HEK293 (cell line): Measurements from ENCODE around the gene KY.

ENCODE experiments used
- CTCF ChIA-PET: fragments of 350-600 bp; formaldehyde crosslinking; extraction: SDS; loops from one replicate; lab custom pipeline; 2021; ENCODE audit warnings: antibody characterized with exemption; lab: Yijun Ruan, JAX
- POLR2A ChIA-PET: fragments of 300-600 bp; formaldehyde crosslinking; extraction: SDS; loops from one replicate; lab custom pipeline; 2020; ENCODE audit warnings: antibody characterized with exemption, inconsistent platforms; lab: Yijun Ruan, JAX
- H3K27ac ChIP-seq: fragments of 200-500 bp; sonication (Bioruptor generic); 2 replicates; pipeline ENCODE4 v1.5.1; 2014; ENCODE audit warnings: low read depth, low read length, control low read depth, inconsistent platforms; ENCODE audit errors: extremely low read depth
- H3K36me3 ChIP-seq, 2 experiments: fragments of 200-500 bp in 1 of 2; sonication (Bioruptor generic) in 1 of 2; 1 replicate in 1 of 2; 2 replicates in 1 of 2; pipeline ENCODE4 v1.5.1; 2014 to 2017; ENCODE audit warnings: inconsistent platforms in 2 of 2, low read length in 2 of 2; ENCODE audit not compliant: control insufficient read depth in 2 of 2, insufficient read depth in 1 of 2
- H3K4me1 ChIP-seq: fragments of 200-500 bp; sonication (Bioruptor generic); 2 replicates; pipeline ENCODE4 v1.5.1; 2014; ENCODE audit warnings: mild to moderate bottlenecking, low read length, inconsistent platforms; ENCODE audit not compliant: control insufficient read depth, insufficient read depth
- H3K4me3 ChIP-seq: 2 replicates; pipeline ENCODE4 v1.5.1; 2011; ENCODE audit warnings: low read depth, mild to moderate bottlenecking, control low read depth, low read length, moderate library complexity
- H3K9me3 ChIP-seq: fragments of 200-500 bp; sonication (Bioruptor generic); 2 replicates; pipeline ENCODE4 v1.5.1; 2014; ENCODE audit warnings: low read depth, low read length, inconsistent platforms; ENCODE audit not compliant: control insufficient read depth, insufficient read depth
- HOXC10 ChIP-seq: sonication (generic); formaldehyde crosslinking; IDR thresholded peaks from 2 replicates; pipeline ENCODE4 v1.8.1; 2023; ENCODE audit warnings: mild to moderate bottlenecking, missing genetic modification reagents
- OSR2 ChIP-seq: fragments of 450-650 bp; formaldehyde crosslinking; IDR thresholded peaks from 2 replicates; pipeline ENCODE4 v1.5.1; 2016; ENCODE audit warnings: missing biosample characterization, missing genetic modification characterization
- PRDM1 ChIP-seq: fragments of 450-650 bp; formaldehyde crosslinking; IDR thresholded peaks from 2 replicates; pipeline ENCODE4; 2016; ENCODE audit warnings: missing biosample characterization, missing genetic modification characterization
- REPIN1 ChIP-seq: fragments of 450-650 bp; formaldehyde crosslinking; IDR thresholded peaks from 2 replicates; pipeline ENCODE4 v1.5.1; 2017; ENCODE audit warnings: missing biosample characterization, missing genetic modification characterization, low read depth
- YY2 ChIP-seq: fragments of 450-650 bp; formaldehyde crosslinking; IDR thresholded peaks from 2 replicates; pipeline ENCODE4 v1.5.1; 2016; ENCODE audit warnings: missing biosample characterization, missing genetic modification characterization
- ZBTB21 ChIP-seq: fragments of 450-650 bp; formaldehyde crosslinking; IDR thresholded peaks from 2 replicates; pipeline ENCODE4 v1.5.1; 2017; ENCODE audit warnings: missing biosample characterization, missing genetic modification characterization
- ZFP69B ChIP-seq: fragments of 450-650 bp; formaldehyde crosslinking; IDR thresholded peaks from 2 replicates; pipeline ENCODE4 v1.5.1; 2016; ENCODE audit warnings: missing biosample characterization, missing genetic modification characterization
- ZNF114 ChIP-seq: fragments of 450-650 bp; formaldehyde crosslinking; IDR thresholded peaks from 2 replicates; pipeline ENCODE4 v1.5.0; 2017; ENCODE audit warnings: missing biosample characterization, missing genetic modification characterization
- ZNF121 ChIP-seq: fragments of 450-650 bp; formaldehyde crosslinking; IDR thresholded peaks from 2 replicates; pipeline ENCODE4 v1.5.1; 2016; ENCODE audit warnings: missing biosample characterization, missing genetic modification characterization
- ZNF132 ChIP-seq: fragments of 450-650 bp; formaldehyde crosslinking; IDR thresholded peaks from 2 replicates; pipeline ENCODE4 v1.5.1; 2017; ENCODE audit warnings: missing biosample characterization, missing genetic modification characterization, borderline replicate concordance
- ZNF266 ChIP-seq: fragments of 450-650 bp; formaldehyde crosslinking; IDR thresholded peaks from 2 replicates; pipeline ENCODE4 v1.5.1; 2016; ENCODE audit warnings: missing biosample characterization, missing genetic modification characterization, low read depth
- ZNF274 ChIP-seq, 2 experiments: fragments of 200-500 bp in 1 of 2; fragments of 450-650 bp in 1 of 2; sonication (Bioruptor generic) in 1 of 2; formaldehyde crosslinking in 1 of 2; IDR thresholded peaks; 2 replicates each; pipeline versions ENCODE4 v1.5.1 to v1.6.1; 2014 to 2016; ENCODE audit warnings: borderline replicate concordance in 1 of 2, inconsistent platforms in 1 of 2, low read length in 1 of 2, missing biosample characterization in 1 of 2, missing genetic modification characterization in 1 of 2
- ZNF571 ChIP-seq: fragments of 450-650 bp; formaldehyde crosslinking; IDR thresholded peaks from 2 replicates; pipeline ENCODE4 v1.5.0; 2017; ENCODE audit warnings: missing biosample characterization, missing genetic modification characterization
- ZNF610 ChIP-seq: fragments of 450-650 bp; formaldehyde crosslinking; IDR thresholded peaks from 2 replicates; pipeline ENCODE4 v1.5.1; 2016; ENCODE audit warnings: missing biosample characterization, missing genetic modification characterization, borderline replicate concordance
- ZNF624 ChIP-seq: fragments of 450-650 bp; formaldehyde crosslinking; IDR thresholded peaks from 2 replicates; pipeline ENCODE4 v1.5.1; 2017; ENCODE audit warnings: missing biosample characterization, missing genetic modification characterization
- ZNF707 ChIP-seq: fragments of 450-650 bp; formaldehyde crosslinking; IDR thresholded peaks from 2 replicates; pipeline ENCODE4 v1.5.1; 2016; ENCODE audit warnings: missing biosample characterization, missing genetic modification characterization
- ZNF747 ChIP-seq: fragments of 450-650 bp; formaldehyde crosslinking; IDR thresholded peaks from 2 replicates; pipeline ENCODE4 v1.5.1; 2016; ENCODE audit warnings: missing biosample characterization, missing genetic modification characterization
- ZNF791 ChIP-seq: fragments of 450-650 bp; formaldehyde crosslinking; IDR thresholded peaks from 2 replicates; pipeline ENCODE4 v1.5.1; 2016; ENCODE audit warnings: missing biosample characterization, missing genetic modification characterization
- ZNF830 ChIP-seq: fragments of 450-650 bp; IDR thresholded peaks from 2 replicates; pipeline ENCODE4 v1.5.0; 2018; ENCODE audit warnings: missing biosample characterization, missing genetic modification characterization, low read depth, mild to moderate bottlenecking, moderate library complexity
- TF ChIP-seq, protein P1 (sequence below): fragments of 450-650 bp; IDR thresholded peaks from 2 replicates; pipeline ENCODE4 v1.5.1; 2018; ENCODE audit warnings: missing biosample characterization, mild to moderate bottlenecking, missing genetic modification characterization
- TF ChIP-seq, protein P2 (sequence below): fragments of 450-650 bp; formaldehyde crosslinking; IDR thresholded peaks from 2 replicates; pipeline ENCODE4 v1.5.1; 2016; ENCODE audit warnings: missing biosample characterization, missing genetic modification characterization
- TF ChIP-seq, protein P3 (sequence below): fragments of 450-650 bp; formaldehyde crosslinking; IDR thresholded peaks from 2 replicates; pipeline ENCODE4 v1.5.1; 2017; ENCODE audit warnings: missing biosample characterization, missing genetic modification characterization
- TF ChIP-seq, protein P4 (sequence below): fragments of 450-650 bp; formaldehyde crosslinking; IDR thresholded peaks from 2 replicates; pipeline ENCODE4 v1.5.1; 2016; ENCODE audit warnings: missing biosample characterization, missing genetic modification characterization

The KY gene

DNA sequence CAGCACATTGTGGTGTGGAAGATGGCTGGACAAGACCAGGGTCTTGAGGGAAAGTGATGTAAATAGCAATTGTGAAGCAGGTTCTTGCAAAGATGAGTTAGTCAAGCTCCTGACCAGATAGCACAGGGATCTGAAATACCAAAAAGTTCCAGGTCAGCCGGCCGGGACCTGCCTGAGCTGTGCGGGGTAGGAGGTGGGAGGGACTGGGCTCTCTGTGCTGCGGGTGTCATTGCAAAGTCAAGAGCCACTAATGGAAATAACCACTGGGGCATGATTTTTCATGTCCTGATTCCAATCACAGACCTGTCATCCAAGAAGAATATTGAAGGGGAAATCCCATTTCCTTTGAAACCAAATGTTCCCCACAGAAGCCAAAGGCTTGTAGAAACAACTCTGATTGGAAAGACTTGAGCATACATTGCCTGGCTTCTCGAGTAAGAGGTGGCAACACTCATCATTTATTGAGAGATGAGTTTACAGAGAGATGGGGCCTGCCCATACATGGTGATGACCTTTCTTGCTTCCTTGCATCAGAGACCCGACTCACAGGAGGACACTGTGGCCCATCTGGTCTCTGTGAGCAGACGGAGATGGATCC is 44.2 kb upstream of the KY start:
- POLR2A ChIA-PET: no interaction called here
- Histone ChIP-seq H3K27ac (no peak overlapping the region), H3K4me3 (no peak overlapping the region)
- no peak for TF ChIP-seq REPIN1
- no peak for TF ChIP-seq YY2 (tag by site-specific recombination)
- TF ChIP-seq, protein P1, sequence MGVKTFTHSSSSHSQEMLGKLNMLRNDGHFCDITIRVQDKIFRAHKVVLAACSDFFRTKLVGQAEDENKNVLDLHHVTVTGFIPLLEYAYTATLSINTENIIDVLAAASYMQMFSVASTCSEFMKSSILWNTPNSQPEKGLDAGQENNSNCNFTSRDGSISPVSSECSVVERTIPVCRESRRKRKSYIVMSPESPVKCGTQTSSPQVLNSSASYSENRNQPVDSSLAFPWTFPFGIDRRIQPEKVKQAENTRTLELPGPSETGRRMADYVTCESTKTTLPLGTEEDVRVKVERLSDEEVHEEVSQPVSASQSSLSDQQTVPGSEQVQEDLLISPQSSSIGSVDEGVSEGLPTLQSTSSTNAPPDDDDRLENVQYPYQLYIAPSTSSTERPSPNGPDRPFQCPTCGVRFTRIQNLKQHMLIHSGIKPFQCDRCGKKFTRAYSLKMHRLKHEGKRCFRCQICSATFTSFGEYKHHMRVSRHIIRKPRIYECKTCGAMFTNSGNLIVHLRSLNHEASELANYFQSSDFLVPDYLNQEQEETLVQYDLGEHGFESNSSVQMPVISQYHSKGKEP (tag by site-specific recombination): no peak
- TF ChIP-seq, protein P2, sequence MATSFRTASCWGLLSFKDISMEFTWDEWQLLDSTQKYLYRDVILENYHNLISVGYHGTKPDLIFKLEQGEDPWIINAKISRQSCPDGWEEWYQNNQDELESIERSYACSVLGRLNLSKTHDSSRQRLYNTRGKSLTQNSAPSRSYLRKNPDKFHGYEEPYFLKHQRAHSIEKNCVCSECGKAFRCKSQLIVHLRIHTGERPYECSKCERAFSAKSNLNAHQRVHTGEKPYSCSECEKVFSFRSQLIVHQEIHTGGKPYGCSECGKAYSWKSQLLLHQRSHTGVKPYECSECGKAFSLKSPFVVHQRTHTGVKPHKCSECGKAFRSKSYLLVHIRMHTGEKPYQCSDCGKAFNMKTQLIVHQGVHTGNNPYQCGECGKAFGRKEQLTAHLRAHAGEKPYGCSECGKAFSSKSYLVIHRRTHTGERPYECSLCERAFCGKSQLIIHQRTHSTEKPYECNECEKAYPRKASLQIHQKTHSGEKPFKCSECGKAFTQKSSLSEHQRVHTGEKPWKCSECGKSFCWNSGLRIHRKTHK (tag by site-specific recombination): no peak
- no peak for TF ChIP-seq ZFP69B (tag by site-specific recombination)
- TF ChIP-seq, all 188 proteins: peak for 0
- CTCF ChIA-PET: no interaction called here
- H3K9me3 ChIP-seq: no peaks in the 10 kb centered on the region
- H3K36me3 ChIP-seq: no peaks in the 10 kb centered on the region
- no peaks in the 10 kb centered on the region for H3K4me1 ChIP-seq

DNA sequence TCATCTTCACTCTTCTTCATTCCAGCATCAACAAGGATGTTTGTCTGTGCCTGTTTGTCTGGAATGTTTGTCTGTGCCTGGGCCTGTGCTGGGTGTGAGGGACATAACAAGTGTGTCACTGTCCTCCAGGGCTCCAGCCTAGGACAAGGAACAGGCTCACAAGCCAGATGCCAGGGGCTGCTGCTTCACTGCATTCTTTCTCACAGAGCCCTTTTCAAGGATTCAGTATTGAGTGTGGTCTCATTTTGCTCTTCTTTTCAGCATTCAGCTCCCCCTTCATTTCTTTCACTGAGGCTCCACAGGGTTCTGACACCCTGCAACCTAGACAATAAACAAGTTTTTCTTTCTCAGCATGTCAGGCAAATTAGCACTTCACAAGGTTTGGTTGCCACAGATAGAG is 43.6 kb upstream of the KY start:
- POLR2A ChIA-PET: no interaction called here
- no peaks in the 10 kb centered on the region for H3K36me3 ChIP-seq
- H3K27ac ChIP-seq: no peak overlapping the region
- no peak overlapping the region for H3K4me3 ChIP-seq
- TF ChIP-seq ZBTB21 (tag by site-specific recombination) (no peak), ZNF707 (tag by site-specific recombination) (no peak), ZNF121 (tag by site-specific recombination) (no peak), ZNF266 (tag by site-specific recombination) (no peak), ZNF747 (no peak), ZNF610 (tag by site-specific recombination) (no peak), ZNF571 (tag by site-specific recombination) (no peak), PRDM1 (no peak), OSR2 (tag by site-specific recombination) (no peak), ZNF132 (no peak), ZNF830 (tag by site-specific recombination) (no peak), ZNF624 (tag by site-specific recombination) (no peak), HOXC10 (CRISPR knock-in tag) (no peak), ZNF791 (tag by site-specific recombination) (no peak), ZNF114 (tag by site-specific recombination) (no peak), ZNF274 (IDR thresholded peaks at IDR 0.05; ENCODE audit: low read length) (no peak), ZNF274 (tag by site-specific recombination; IDR thresholded peaks at IDR 0.05; ENCODE audit: borderline replicate concordance) (no peak)
- TF ChIP-seq, protein P3, sequence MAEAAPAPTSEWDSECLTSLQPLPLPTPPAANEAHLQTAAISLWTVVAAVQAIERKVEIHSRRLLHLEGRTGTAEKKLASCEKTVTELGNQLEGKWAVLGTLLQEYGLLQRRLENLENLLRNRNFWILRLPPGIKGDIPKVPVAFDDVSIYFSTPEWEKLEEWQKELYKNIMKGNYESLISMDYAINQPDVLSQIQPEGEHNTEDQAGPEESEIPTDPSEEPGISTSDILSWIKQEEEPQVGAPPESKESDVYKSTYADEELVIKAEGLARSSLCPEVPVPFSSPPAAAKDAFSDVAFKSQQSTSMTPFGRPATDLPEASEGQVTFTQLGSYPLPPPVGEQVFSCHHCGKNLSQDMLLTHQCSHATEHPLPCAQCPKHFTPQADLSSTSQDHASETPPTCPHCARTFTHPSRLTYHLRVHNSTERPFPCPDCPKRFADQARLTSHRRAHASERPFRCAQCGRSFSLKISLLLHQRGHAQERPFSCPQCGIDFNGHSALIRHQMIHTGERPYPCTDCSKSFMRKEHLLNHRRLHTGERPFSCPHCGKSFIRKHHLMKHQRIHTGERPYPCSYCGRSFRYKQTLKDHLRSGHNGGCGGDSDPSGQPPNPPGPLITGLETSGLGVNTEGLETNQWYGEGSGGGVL (tag by site-specific recombination): no peak
- TF ChIP-seq, protein P4, sequence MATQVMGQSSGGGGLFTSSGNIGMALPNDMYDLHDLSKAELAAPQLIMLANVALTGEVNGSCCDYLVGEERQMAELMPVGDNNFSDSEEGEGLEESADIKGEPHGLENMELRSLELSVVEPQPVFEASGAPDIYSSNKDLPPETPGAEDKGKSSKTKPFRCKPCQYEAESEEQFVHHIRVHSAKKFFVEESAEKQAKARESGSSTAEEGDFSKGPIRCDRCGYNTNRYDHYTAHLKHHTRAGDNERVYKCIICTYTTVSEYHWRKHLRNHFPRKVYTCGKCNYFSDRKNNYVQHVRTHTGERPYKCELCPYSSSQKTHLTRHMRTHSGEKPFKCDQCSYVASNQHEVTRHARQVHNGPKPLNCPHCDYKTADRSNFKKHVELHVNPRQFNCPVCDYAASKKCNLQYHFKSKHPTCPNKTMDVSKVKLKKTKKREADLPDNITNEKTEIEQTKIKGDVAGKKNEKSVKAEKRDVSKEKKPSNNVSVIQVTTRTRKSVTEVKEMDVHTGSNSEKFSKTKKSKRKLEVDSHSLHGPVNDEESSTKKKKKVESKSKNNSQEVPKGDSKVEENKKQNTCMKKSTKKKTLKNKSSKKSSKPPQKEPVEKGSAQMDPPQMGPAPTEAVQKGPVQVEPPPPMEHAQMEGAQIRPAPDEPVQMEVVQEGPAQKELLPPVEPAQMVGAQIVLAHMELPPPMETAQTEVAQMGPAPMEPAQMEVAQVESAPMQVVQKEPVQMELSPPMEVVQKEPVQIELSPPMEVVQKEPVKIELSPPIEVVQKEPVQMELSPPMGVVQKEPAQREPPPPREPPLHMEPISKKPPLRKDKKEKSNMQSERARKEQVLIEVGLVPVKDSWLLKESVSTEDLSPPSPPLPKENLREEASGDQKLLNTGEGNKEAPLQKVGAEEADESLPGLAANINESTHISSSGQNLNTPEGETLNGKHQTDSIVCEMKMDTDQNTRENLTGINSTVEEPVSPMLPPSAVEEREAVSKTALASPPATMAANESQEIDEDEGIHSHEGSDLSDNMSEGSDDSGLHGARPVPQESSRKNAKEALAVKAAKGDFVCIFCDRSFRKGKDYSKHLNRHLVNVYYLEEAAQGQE (tag by site-specific recombination): no peak
- TF ChIP-seq, all 188 proteins: peak for 0
- CTCF ChIA-PET: no interaction called here
- H3K9me3 ChIP-seq: no peaks in the 10 kb centered on the region
- H3K4me1 ChIP-seq: no peaks in the 10 kb centered on the region
